ENCODE results near the gene APOBEC3A.

- TF ChIP-seq POLR2A (IDR thresholded peaks at IDR 0.05; ENCODE audit: low read depth, low read length) (no peak), ZNF274 (IDR thresholded peaks at IDR 0.05; ENCODE audit: insufficient read depth, insufficient read length) (no peak), JUNB (IDR thresholded peaks at IDR 0.05) (no peak)
Observed at GRCh38 chr22:38964989-38965388, 7.6 kb downstream of the APOBEC3A start.
